NOMO-1 treated with dmso at 0.1 percent for 144 hours (cell line): Measurements from ENCODE around the gene HMGB2.
A peak's percentile ranks its signal among the peaks of the same experiment; 100 is the strongest.

ENCODE experiments used
- DNase-seq: peaks from one replicate; lab custom pipeline; 2025; ENCODE audit not compliant: unreplicated experiment; lab: John Stamatoyannopoulos, UW

HMGB2 gene

DNA sequence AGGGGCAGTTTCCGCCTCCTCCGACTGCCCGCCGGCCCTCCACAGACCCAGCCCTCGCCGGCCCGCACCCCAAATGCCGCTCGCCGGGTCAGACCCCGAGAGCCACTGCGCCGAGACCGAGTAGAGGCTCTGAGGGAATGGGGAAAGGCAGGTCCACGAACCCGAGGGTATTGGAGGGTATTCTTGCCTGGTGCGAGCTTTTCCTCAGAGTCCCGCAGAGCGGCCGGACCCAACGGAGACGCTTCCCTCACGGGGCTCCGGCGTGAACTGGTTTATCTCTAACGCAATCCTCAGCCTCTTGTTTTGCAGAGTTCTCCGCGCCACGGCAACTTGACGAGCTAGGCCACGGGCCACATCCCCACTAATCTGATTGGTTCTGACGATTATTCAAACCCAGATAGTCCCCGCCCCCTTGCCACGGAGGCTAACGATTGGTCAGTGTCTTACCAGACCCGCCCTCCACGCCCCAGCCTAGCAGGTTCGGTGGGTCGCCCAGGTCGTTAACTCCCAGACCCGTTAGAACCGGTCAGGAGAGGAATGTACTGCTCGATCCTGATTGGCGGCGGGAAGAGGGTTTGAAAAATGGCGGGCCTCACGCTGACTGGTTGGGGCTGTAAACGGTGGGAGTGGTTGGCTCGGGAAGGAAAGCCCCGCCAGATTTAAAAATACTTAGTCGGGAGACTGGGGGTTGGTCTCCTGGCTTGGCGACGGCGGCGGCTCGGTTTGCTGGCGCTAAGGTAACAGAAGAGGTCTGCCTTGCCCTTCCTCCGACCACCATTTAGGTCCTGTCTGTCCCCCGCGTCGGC lies at the start of gene HMGB2:
TSS of gene HMGB2 (minus strand) at position 274 of the 806 bp plus-strand sequence. CDS start 709 bp downstream, outside the sequence.
- peak; percentile 99 for DNase-seq

DNA sequence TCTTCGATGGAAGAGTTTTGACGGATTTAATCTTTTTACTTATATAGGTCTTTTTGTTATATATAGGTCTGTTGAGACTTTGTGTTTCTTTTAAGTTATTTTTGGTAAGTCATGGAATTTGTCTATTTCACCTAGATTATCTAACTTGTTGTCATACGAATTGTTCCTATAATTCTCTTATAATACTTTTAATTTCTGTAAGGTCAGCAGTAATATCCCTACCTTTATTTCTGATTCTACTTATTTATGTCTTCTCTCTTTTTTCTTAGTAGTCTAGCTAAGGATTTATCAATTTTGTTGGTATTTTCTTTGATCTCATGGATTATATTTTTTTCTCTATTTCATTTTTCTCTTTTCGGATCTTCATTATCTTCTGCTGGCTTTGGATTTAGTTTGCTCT lies 48.2 kb upstream of the HMGB2 start:
- no peak for DNase-seq

DNA sequence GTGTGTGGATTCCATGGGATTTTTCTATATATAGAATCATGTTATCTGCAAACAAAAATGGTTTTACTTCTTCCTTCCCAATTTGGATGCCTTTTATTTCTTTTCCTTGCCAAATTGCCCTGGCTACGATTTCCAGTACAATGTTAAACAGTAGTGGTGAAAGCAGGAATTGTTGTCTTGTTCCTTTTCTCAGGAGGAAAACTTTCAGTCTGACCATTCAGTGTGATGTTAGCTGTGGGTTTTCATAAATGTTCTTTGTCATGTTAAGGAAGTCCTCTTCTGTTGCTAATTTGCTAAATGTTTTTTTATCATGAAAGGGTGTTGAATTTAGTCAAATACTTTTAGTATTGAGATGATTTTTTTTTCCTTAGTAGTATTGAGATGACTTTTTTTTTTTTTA lies 47.5 kb upstream of the HMGB2 start:
- DNase-seq = no peak

DNA sequence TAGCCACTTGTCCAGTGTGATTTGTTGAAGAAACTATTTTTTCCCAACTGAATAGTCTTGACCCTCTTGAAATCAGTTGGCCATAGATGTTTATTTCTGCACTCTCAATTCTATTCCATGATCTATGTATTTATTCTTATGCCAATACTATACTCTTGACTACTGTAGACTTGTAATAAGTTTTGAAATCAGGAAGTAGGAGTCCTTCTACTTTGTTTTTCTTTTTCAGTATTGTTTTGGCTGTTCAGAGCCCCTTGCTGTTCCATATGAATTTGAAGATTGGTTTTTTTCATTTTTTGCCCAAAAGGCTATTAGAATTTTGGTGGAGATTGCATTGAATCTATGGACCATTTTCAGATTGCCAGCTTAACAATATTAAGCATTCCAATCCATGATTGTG lies 46.8 kb upstream of the HMGB2 start:
- DNase-seq = no peak

DNA sequence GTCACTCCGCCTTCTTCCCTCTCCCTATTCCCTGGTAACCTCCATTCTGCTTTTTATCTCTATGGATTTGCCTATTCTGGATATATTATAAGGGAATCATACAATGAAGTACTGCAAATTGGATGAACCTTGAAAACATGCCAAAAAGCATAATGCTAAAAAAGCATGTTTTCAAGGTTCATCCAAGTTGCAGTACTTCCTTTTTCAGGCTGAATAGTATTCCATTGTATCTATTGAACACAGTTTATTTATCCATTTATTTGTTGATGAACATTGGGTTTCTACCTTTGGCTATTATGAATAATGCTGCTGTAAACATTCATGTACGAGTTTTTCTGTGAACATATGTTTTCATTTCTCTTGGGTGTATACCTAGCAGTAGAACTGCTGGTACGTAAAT lies 45.8 kb upstream of the HMGB2 start:
- no peak for DNase-seq

DNA sequence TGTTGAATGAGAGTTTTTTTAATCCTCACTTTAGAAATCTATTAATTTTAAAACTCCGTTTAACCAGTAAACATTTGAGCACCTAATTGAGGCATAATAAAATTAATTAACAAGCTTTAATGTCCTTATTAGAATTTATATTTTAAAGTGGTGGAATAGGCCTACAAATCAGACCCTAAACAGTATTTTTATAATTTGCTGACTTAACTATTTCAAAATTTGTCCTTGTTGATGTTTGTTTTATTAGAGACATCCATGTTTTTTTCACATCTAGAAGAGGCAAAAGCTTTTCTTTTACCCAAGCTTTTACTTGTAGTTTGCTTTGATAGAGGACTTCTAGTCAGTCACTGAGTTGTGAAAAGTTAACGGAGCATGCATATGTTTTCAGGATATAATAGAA lies 40.4 kb upstream of the HMGB2 start:
- no peak for DNase-seq

DNA sequence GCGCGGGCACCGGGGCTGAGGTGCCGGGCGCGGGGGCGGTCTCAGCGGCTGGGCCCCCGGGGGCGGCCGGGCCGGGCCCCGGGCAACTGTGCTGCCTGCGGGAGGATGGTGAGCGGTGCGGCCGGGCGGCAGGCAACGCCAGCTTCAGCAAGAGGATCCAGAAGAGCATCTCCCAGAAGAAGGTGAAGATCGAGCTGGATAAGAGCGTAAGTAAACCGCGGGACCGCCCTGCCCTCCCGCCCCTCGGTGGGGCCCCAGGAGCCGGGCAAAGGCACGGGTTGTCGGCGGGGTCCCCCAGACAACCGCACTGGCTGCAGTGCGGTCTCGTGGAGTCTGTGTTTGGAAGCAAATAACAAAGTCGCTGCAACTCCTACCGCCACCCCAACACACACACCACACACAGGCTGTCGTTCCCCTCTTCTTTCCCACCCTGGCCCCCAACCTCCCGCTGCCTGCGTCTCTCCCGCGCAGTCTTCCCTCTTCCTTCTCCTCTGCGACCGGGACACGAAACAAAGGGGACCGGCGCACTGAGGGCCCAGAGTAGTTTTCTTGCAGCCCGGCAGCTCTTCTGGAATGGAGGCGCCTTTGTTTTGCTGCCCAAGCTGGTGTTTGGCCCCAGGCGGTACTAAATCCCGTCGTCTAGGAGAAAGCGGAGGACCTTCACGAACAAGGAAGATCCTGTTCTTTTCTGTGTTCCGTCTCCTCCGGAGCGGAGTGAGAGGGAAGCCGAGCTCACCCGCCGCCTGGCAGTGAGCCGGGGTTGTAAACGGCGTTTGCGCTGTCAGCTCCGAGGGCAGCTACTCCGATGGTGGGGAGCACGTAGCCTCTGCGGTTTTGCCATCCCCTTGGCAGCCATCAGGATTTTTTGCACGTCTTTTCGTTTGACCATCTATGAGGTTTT lies 37.4 kb upstream of the HMGB2 start:
- peak; percentile 36 for DNase-seq

DNA sequence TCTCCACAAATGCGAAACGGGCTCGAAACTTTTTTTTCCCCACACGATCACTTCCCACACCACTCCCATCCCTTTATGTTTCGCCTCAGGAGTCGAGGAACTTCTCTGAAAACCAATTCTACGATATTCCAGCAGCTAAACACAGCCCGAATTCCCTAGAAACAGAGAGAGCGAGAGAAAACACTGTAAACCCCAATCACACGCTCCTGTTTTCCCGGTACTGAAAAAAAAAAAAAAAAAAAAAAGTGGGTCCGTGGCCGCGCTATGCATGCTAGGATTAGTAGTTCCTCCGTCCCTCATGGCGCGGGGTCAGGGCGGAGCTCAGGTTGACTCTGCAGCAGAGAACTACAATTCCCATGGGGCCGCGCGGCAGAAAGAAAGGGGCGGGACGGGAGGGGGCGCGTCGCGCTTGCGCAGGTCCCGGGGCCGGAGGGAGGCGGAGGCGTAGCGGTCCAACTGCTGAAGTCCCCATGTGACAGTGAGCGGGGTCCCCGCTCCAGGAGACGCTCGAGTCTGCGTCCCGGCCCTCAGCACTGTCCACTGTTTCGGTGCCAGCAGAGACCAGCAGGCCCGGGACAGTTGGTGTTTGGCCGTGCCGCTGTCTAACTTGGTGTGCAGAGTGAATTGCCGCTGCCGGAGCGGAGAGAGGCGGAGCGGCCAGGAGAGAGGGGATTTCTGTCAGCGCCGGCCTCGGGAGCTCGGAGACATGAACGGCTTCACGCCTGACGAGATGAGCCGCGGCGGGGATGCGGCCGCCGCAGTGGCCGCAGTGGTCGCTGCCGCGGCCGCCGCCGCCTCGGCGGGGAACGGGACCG lies 36.5 kb upstream of the HMGB2 start, which contains the start of gene SAP30:
TSS of gene SAP30 (plus strand) at position 478 of the 815 bp plus-strand sequence. CDS start at position 707, 229 bp downstream.
- peak; percentile 94 for DNase-seq

DNA sequence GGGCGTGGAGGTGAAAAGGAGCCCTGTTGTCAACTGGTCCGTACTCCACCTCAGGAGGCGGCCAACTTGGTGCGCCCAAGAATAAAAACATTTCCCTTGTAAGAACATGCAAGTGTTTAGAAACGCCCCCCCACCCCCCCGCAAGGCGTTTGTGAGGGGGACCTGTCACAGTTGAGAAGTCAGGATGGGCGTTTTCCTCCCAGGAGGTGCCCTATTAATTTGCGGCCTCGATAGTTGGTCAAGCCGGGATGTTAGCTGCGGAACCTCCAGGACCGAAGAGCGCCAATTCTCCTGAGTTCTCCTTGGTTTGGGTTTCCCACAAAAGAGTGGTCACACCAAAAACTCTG lies 35.9 kb upstream of the HMGB2 start:
- DNase-seq = peak; percentile 58

DNA sequence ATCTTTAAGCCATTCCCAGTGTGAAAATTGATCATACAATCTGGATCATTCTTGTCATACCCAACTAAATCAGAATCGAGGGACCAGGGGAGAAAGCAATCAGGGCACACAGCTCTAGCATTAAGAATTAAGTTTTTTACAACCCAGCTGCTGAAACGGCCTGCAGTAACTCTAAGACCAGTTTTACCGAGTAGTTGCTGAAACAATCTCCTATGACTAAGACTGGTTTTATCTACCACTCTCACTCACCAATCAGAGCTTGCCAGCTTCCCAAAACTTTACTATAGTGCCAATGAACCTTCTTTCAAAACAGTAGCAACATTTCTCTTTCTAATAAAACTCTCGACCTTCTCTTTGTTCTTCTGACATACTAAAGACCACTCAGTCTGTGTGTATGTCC lies 33.8 kb upstream of the HMGB2 start:
- DNase-seq = no peak

DNA sequence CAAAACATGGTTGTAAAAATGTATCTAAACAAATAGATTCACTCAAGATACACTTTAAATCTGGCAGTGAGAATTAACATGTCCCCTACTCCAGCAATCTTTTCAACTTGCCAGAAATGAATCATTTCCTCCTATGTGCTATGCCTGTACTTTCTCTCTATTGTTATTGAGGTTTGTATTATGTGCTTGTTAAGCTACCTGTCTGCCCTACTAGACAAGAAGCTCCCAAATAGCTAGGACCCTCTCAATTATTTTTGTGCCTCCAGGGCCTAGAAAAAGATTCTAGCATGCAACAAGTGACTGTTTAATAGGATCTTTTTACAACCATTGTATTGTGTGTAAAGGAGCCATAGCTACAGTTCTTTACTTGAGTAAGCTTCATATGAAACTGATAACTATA lies 33.1 kb upstream of the HMGB2 start:
- no peak for DNase-seq

DNA sequence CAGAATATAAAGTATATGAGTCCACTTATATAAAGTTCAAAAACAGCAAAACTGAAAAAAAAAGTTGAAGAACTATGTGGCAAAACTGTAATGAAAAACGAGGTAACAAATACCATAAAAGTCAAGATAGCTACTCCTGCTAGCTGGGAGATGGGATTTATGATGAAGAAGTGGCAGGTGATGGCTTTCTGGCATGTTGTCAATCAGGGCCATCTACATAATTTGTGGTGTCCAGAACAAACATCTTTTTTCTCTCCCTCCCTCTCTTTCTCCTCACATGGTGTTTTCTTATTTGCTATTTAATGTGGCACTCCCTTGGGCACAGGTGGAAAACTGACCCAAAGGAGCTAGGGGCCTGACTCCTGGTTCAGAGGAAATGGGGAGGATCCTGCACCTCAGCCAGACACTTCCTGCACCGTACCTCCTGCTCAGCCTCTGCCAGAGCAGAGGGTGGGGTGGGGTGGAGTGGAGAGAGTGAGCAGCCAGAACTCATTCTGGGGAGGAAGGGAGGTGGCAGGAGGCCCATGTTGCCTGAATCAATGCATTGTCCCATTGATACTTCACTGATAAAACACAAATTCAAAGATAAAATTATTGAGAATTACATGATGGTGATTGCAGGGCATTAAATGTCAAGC lies 31.3 kb upstream of the HMGB2 start:
- no peak for DNase-seq

DNA sequence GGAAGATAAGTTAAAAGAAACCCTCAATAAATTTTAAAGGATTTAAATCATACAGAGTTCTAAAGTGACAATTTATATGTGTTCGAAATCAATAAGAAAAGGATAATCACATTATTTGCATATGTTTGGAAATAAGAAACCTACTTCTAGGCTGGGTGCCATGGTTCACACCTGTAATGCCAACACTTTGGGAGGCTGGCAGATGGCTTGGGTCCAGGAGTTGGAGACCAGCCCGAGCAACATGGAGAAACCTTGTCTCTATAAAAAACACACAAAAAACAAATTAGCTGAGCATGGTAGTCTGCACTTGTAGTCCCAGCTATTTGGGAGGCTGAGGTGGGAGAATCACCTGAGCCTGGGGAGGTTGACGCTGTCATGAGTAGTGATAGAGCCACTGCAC lies 28.5 kb upstream of the HMGB2 start:
- DNase-seq = no peak

DNA sequence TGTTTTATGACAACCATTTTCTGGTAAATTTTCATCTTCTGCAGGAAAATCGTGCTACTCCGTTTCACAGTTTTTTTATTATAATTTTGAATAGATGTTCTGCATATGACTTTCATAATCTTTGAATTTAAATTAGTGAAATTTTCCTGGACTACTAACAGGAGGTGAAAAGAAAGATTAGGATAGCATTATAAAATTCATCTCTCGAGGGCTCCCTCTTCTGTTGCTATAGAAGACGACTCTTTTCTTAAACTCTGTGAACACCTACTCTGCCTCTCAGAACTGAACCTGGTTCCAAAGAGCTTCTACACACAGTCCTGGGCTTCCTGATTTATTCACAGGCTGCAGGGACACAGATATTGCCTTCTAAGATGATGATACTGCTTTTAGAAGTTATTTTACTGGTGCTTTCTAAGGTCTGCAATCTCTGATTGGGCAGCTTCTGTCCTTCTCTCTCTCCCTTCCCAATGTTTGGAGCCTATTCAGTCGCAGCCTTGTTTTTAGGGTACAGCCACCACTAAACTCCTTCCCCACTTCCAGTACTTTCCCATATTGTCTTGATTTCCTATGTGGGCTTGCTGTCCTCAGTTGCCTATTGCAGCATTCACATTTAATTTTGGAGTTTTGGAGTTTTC lies 26.5 kb upstream of the HMGB2 start:
- no peak for DNase-seq

DNA sequence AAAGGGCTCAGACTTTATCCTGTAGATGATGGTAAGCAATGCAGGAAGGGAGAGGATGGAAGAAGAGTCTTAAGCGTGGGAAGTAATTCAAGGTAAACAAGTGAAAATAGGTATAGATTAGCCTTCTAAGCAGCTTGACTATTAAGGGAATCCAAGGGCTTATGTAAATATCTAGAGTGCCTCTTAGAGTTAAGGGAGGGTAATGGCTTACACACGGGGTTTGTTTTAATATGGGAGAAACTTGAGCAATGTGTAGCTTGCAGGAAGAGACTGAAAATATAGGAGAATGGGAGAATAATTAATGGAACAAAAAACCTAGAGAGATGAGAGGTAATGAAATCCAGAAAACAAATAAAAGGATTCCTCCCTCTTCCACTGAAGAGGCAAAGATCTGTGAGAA lies 23.8 kb upstream of the HMGB2 start:
- DNase-seq = no peak

DNA sequence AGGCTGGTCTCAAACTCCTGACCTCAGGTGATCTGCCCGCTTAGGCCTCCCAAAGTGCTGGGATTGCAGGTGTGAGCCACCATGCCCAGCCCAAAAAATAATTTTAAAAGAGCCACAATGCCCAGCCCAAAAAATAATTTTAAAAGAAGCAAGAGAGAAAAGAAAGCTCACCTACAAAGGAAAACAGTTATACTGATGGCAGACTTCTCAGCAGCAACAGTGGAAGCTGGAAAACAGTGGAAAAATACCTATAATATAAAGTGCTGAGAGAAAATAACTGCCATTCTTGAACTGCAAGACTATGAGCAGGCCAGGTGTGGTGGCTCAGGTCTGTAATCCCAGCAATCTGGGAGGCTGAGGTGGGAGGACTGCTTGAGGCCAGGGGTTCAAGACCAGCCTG lies 13.3 kb upstream of the HMGB2 start:
- DNase-seq = no peak

DNA sequence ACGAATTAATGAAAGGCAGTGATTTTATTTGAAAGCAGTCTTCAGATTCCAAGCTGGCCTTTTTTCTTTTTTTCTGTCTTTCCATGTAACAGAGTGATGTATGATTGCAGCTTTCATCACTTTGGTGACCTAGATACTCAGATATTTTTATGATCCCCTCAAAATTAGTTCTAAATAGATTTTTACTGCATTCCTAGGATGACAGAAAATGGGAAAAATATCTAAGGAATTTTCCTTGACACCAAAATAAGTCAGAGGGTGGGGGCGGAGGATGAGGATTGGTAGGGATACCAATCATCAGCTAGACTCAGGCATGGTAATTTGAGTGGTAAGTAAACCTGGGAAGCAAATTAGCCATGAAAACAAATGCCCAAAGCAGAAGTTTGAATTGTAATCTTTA lies 11.9 kb upstream of the HMGB2 start:
- DNase-seq = no peak

DNA sequence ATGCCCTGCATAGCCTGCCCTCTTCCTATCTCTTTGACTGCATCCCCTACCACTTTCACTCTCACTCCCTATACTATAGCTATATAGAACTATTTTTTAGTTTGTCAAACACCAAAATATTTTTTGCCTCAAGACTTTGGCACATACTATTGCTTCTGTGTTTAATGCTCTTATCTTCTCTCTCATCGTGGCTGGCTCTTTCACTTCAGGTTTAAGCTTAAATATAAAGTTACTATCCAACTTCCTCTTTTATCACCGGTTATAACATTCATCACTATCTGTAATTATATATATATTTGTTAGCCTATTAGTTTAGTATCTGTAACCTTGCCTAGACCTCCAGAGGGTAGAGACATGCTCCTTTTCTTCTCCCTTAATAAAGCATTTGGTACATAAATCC lies 11.5 kb upstream of the HMGB2 start:
- no peak for DNase-seq

DNA sequence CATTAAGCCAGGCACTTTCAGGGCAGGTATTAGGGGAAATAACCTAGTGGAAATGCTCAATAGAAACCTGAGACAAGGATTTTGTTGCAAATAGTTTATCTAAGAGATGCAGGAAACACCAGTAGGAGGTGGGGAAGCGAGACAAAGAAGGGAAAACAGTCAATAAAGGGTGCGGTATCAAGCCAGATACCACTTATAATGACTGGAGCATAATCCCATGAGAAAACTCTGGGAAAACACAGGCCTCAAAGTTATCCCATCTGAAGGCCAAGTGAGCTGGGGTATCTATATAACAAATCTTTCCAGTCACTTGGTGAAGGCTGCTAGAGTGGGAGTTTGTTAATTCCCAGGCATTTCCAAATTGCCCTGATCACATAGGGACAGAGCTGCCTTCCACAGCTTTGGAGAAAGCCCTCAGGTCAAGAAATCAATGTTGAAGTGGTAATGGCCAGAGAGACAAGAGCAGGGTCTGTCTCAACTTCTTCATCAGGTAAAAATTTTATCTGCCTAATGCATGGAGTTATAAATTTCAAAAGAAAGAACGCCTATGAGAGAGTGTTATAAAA lies 9.8 kb upstream of the HMGB2 start:
- DNase-seq = no peak

DNA sequence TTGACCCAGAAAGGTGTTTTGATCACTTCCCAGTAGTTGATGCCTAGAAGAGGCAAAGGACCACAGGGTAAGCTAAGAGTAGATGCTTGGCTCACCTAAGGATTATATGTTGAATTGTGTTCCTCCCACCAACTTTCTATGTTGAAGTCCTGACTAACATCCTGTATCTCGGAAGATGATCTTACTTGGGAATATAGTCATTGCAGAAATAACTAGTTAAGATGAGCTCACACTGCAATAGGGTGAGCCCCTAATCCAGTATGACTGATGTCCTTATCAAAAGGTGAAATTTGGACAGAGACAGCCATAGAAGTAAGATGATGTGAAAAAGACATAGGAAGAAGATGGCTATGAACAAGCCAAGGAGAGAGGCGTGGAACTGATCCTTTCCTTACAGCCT lies 3.3 kb upstream of the HMGB2 start:
- no peak for DNase-seq
